GM12874 (cell line): ENCODE data around the gene ANAPC16.

Source experiments
- TF ChIP-seq, protein P1 (sequence below): IDR thresholded peaks from 2 replicates; pipeline ENCODE4 v1.5.1; 2011; ENCODE audit warnings: low read depth, mild to moderate bottlenecking, control low read depth, low read length, moderate library complexity; ENCODE audit not compliant: insufficient read depth

Gene ANAPC16

DNA sequence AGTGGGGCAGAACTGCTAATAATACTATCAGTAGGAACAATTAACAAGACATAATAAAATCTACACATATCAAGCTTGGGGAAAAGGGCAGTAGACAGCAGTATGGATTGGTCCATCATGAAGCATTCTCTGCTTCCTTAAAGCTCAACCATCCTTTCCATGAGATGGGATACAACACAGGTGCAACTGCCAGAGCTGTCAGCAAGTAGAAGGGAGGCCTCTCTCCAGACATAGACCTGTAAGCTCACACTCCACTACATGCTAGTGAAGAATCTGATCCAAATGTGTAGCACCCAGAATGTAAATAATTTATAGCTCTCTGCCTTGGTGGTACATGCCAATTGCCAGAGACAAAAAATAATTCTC is 41.5 kb upstream of the ANAPC16 start:
- TF ChIP-seq, protein P1, sequence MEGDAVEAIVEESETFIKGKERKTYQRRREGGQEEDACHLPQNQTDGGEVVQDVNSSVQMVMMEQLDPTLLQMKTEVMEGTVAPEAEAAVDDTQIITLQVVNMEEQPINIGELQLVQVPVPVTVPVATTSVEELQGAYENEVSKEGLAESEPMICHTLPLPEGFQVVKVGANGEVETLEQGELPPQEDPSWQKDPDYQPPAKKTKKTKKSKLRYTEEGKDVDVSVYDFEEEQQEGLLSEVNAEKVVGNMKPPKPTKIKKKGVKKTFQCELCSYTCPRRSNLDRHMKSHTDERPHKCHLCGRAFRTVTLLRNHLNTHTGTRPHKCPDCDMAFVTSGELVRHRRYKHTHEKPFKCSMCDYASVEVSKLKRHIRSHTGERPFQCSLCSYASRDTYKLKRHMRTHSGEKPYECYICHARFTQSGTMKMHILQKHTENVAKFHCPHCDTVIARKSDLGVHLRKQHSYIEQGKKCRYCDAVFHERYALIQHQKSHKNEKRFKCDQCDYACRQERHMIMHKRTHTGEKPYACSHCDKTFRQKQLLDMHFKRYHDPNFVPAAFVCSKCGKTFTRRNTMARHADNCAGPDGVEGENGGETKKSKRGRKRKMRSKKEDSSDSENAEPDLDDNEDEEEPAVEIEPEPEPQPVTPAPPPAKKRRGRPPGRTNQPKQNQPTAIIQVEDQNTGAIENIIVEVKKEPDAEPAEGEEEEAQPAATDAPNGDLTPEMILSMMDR = no peak

DNA sequence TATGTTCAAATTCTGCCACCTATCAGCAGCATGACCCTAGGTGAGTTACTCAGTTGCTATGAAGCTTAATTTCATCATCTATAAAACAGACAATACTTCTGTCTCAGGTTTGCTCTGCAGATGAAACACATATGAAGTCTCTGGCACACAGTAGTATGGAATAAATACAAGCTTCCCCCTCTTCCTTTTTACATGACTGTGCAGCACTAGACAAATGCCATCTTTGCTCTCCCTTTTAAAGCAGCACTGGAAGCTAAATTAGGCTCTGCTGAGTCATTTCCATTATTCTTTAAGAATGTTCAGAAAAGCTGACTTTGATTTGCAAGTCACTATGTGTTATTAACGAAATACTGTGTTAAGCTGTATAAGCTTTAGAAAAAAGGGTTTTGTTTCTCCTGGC is 40.7 kb upstream of the ANAPC16 start:
- TF ChIP-seq, protein P1 = no peak

DNA sequence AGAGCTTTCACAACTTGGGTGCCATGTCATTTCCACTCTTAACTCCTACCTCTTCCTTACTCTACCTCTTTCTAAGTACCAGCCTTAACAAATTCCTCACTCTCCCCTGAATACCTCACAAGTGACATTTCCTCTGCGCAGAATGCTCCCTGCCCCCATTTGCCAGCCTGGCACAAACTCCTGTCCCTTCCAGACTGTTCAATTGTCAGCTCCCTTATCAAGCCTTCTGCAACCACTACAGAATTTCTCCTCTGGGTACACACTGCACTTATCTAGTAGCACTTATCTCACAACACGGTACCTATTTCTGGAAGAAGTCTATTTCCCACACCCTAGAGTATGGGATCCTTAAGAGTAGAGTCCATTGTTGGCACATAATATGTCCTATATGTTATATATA is 39.1 kb upstream of the ANAPC16 start:
- TF ChIP-seq, protein P1 = no peak

DNA sequence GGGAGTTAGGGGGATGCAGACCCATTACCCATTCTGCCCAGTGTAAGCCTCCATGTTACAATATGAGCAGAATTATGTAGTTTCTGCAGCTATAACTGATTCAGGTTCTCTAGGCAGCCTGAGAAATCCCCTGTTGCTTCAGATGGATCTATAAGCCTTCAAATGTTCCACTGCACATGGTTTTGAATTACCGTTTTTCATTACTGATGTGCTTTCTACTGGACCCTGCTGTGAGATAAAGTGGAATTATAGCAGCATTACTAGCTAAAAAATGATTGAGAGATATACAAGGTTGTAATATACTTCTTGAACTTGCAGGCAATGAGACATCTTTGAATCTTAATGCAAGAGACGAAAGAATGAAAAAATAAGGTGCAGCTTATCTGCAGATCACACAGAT is 38.4 kb upstream of the ANAPC16 start:
- TF ChIP-seq, protein P1 = no peak

DNA sequence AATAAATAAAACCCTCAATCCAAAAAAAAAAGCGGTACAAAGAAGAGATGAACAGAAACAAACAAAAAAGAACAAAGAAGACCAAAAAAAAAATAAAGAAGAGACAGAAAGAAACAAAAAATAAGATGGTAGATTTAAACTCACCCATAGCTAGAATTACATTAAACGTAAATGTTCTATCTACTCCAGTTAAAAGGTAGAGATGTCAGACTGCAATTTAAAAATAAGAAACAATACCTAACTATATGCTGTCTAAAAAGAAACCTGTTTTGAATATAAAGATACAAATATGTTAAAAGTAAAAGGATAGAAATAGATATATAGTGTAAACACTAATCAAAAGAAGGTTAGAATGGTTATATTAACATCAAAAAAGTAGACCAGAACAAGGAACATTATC is 31.7 kb upstream of the ANAPC16 start:
- TF ChIP-seq, protein P1 = no peak

DNA sequence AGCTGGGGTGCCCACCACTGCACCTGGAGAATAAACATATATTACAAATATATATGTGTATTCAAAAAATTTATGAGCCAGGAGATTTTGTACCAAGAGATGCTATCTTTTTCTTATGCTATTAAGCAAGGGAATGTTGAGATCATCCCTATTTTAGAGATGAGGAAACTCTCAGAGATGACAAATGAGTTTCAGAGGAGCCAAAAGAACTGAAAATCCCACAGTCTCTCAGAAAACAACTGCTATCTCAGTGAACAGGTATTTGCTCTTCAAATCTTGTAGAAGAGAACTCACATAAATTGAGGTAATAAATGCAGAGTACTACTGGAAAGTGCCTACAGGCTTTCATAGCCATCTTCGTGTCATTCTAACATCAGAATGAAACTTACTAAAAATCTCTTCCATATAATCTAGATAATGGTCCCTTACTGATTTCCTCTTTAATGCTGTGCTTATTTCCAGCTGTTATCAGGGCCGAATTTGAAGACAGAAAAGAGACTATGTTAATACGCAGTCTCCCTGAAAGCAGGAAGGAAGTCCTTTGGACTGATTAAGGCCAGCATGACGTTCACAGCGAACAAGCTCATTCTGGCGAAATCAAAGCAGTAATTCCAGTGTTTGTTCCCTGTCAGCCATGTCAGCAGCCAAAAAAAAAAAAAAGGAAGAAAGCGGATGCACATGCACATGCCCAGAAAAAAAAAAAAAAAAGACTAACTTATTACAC is 29.4 kb upstream of the ANAPC16 start:
- TF ChIP-seq, protein P1 = no peak

DNA sequence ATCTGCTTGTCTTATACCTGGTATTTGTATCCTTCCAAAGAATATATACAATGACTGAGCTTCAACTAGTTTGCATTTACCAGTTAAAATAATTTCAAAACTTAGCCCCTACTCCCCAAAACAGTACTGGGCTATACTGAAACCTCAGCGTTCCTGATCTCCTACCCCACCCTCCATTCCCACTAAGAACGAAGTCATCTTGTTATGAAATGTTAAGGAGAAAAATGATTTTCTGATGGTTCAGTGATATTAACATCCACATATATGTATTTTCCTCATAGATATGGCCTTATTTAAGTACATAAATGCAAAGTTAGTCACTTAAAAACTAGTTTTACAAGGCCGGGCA is 28.9 kb upstream of the ANAPC16 start:
- TF ChIP-seq, protein P1 = no peak
